Measurements from ENCODE around the gene DEGS1.

DEGS1 gene

GRCh38 chr1:224213438-224214119 is 30.5 kb downstream of the DEGS1 start:
- no peak for DNase-seq (ENCODE audit: low read depth)

GRCh38 chr1:224216382-224216781 is 33.3 kb downstream of the DEGS1 start:
- DNase-seq (ENCODE audit: low read depth) = no peak

- no peak for DNase-seq (ENCODE audit: low read depth)
Measured at GRCh38 chr1:224217655-224218623, 34.9 kb downstream of the DEGS1 start.

- DNase-seq (ENCODE audit: low read depth) = no peak
Measured at GRCh38 chr1:224219011-224219611, 36.1 kb downstream of the DEGS1 start.

- DNase-seq (ENCODE audit: low read depth) = no peak
Measured at GRCh38 chr1:224219612-224220059, 36.6 kb downstream of the DEGS1 start.

GRCh38 chr1:224223819-224224714 is 41.0 kb downstream of the DEGS1 start:
- DNase-seq (ENCODE audit: low read depth) = no peak

- no peak for DNase-seq (ENCODE audit: low read depth)
Measured at GRCh38 chr1:224226849-224227502, 43.9 kb downstream of the DEGS1 start.

- no peak for DNase-seq (ENCODE audit: low read depth)
Measured at GRCh38 chr1:224234017-224234416, 51.0 kb downstream of the DEGS1 start.

GRCh38 chr1:224235813-224236493 is 52.9 kb downstream of the DEGS1 start:
- DNase-seq (ENCODE audit: low read depth) = no peak

GRCh38 chr1:224237119-224237881 is 54.3 kb downstream of the DEGS1 start:
- no peak for DNase-seq (ENCODE audit: low read depth)

GRCh38 chr1:224238212-224238611 is 55.2 kb downstream of the DEGS1 start:
- DNase-seq (ENCODE audit: low read depth) = no peak

- DNase-seq (ENCODE audit: low read depth) = no peak
Measured at GRCh38 chr1:224238756-224239155, 55.7 kb downstream of the DEGS1 start.
